Effector CD8-positive, alpha-beta T cell (primary cell): ENCODE results near the gene MDH1.

Source experiments
- DNase-seq: peaks from one replicate; lab custom pipeline; 2025; lab: John Stamatoyannopoulos, UW

The MDH1 gene

GRCh38 chr2:63632382-63632781, 43.6 kb downstream of the MDH1 start:
- DNase-seq = no peak

DNA sequence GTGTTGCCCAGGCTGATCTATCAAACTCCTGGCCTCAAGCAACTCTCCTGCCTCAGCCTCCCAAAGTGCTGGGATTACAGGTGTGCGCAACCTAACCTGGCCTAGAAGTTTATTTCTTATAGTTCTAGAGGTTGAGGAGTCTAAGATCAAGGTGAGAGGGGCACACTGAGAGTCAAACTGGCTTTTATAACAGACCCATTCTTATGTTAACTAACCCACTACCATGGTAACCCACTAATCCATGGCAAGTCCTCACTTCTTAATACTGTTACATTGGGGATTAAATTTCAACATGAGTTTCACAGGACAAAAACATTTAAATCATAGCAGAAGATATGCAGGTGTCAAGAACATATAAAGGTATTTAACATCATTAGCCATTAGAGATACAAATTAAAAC, 50.6 kb downstream of the MDH1 start:
- DNase-seq = no peak

GRCh38 chr2:63642946-63643345, 54.2 kb downstream of the MDH1 start:
- no peak for DNase-seq

DNA sequence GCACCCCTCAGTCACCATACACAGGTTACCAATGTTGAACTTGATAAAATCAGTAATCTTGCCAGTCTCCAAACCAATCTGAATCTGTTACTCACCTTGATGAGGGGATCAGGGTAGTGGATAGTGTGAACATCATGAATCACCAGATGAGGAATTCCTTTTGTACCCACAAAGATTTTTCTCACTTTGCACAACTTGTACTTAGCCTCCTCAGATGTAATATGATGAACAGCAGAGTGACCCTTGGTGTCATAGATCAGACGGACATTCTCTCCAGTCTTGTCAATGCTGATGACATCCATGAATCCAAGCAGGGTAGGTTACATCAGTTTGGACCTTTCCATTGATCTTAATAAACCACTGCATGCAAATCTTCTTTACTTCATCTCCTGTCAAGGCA, 54.7 kb downstream of the MDH1 start:
- DNase-seq = no peak

GRCh38 chr2:63648632-63649031, 59.9 kb downstream of the MDH1 start:
- DNase-seq = no peak

- DNase-seq = no peak
These were observed 61.1 kb downstream of the MDH1 start for GRCh38 chr2:63649829-63650228.

- DNase-seq = no peak
These were observed 62.0 kb downstream of the MDH1 start for GRCh38 chr2:63650756-63651155.

DNA sequence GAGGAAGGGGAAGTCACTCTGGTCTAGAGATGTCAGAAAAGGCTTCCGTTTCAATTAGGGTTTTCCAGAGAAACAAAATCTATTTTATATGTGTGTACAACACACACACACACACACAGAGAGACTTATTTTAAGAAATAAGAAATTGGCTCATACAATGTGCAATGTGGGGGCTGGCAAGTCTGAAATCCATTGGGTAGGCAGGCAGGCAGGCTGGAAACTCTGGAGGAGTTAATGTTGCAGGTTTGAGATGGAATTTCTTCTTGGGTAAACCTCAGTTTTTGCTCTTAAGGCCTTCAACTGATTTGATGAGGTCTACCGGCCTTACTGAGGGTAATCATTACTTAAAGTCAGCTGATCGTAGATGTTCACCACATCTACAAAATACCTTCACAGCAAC, 62.6 kb downstream of the MDH1 start:
- DNase-seq = no peak

DNA sequence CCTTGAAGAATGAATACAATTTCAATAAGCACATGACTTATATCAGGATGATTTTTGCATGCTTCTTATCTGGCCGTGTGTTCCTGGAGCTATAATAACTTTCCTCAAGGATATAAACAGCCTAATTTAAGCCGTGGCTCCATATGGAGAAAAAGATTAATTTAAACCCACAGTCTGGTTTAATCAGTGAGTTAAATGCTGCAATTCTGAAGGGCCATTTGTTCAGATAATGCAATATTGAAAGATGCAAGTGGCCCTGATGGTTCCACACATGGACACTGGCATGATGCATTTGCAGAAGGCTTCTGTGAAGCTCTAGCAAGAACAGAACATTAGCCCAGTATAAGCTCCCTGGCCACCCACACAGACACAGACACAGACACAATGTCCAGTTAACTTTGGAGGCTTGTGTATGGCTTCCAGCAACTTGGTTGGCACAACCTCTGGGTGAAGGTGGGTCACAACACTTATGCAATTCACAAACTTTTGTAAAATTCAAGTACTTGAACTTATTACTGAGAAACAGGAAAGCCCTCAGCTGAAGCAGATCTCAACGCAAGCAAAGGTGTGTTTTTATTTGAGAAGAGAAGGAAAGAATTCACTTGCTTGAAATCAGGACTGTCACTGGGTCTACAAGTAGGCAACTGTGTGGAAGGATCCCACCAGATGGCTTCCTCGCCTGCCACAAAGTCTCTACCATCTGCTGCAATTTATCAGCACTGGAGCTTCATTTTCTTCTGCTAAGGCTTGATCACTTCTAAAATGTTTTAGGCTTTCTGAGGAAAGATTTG, 63.3 kb downstream of the MDH1 start:
- no peak for DNase-seq

- no peak for DNase-seq
These were observed 63.9 kb downstream of the MDH1 start for GRCh38 chr2:63652652-63652985.

DNA sequence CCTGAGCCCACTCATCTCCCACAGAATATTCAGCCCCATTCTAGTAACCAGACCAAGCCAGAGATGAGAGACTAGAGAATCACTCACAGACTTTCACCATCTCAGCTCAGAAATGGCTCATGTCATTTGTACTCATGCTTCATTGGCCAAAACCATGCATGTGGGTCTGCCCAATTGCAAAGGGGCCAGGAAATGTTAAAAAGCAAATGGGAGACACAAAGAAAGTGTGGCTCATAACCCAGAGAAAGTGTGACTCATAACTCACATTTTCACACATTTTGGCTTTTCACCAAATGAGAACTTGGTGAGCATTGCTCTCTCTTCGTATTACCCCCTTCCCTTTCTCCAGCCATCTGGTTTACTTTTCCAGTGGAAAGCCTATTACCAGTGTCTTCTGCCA, 66.2 kb downstream of the MDH1 start:
- no peak for DNase-seq
